Stomach (tissue), 9 donors: ENCODE measurements around the gene CDIPT. TPM values are rescaled to one million over a fixed set of nuclear protein-coding genes. Genes with fewer than 3 reads are reported as not detected.

ENCODE experiments used
- DNase-seq, 2 donors: peaks; one replicate each; pipeline versions ENCODE4 v3.0.0 to v3.0.0-alpha.2; 2013 to 2019
- H3K27ac ChIP-seq, 5 donors: fragments of 200-600 bp in 4 of 5; sonication (generic) in 4 of 5; one replicate each; pipeline ENCODE4 v1.5.1; 2013 to 2019; ENCODE audit warnings: mild to moderate bottlenecking in 1 of 5, moderate library complexity in 1 of 5
- H3K27me3 ChIP-seq, 3 donors: fragments of 200-600 bp; sonication (generic); one replicate each; pipeline ENCODE4 v1.5.1; 2017 to 2019; ENCODE audit warnings: mixed run types in 1 of 3
- H3K36me3 ChIP-seq, 4 donors: fragments of 200-600 bp; sonication (generic); 1 replicate in 3 of 4; 2 replicates in 1 of 4; pipeline ENCODE4 v1.5.1; 2016 to 2019
- H3K4me1 ChIP-seq, 4 donors: fragments of 200-600 bp; sonication (generic); one replicate each; pipeline ENCODE4 v1.5.1; 2016 to 2019
- H3K4me3 ChIP-seq, 4 donors: fragments of 200-600 bp; sonication (generic) in 3 of 4; one replicate each; pipeline ENCODE4 v1.5.1; 2016 to 2019; ENCODE audit warnings: mild to moderate bottlenecking in 1 of 4
- H3K9me3 ChIP-seq, 4 donors: fragments of 200-600 bp; sonication (generic); one replicate each; pipeline ENCODE4 v1.5.1; 2016 to 2019
- EP300 ChIP-seq: sonication (generic); formaldehyde crosslinking; IDR thresholded peaks from one replicate; pipeline ENCODE4 v1.6.1; 2017; ENCODE audit warnings: antibody characterized with exemption
- POLR2A ChIP-seq, 4 donors: fragments of 450-650 bp; IDR thresholded peaks; one replicate each; pipeline ENCODE4 v1.6.1; 2016; ENCODE audit warnings: antibody characterized with exemption in 4 of 4, control low read depth in 2 of 4, mild to moderate bottlenecking in 1 of 4, moderate library complexity in 1 of 4
- POLR2AphosphoS5 ChIP-seq, 3 donors: sonication (generic); formaldehyde crosslinking; IDR thresholded peaks; one replicate each; pipeline ENCODE4 v1.6.1; 2016; ENCODE audit warnings: antibody characterized with exemption in 3 of 3
- WGBS, 5 donors: extraction: QIAGEN DNeasy Blood & Tissue Kit in 3 of 5; methylation state at CpG; one replicate each; pipeline versions ENCODE4 v1.1.5 to v1.1.7; 2013 to 2018; 5-methylcytosine and 5-hydroxymethylcytosine counted together
- intact Hi-C: fragments of 100-400 bp; cut with DNase I; formaldehyde crosslinking; loops from one replicate; pipeline ENCODE4 v1.15.1; 2023; ENCODE audit warnings: low total_unique reads
- polyA plus RNA-seq, 3 donors: library from polyadenylated mRNA; stranded (reverse); fragments of 200-250 nt; gene quantifications; one replicate each; pipeline ENCODE4 v1.2.3, GENCODE V29; 2013
- total RNA-seq, 5 donors: library from RNA; depleted of rRNA; stranded (reverse); fragments of >200 nt; gene quantifications; one replicate each; pipeline versions ENCODE4 v1.1.0 to v1.2.3, GENCODE V29; 2014 to 2016
- TF ChIP-seq, protein P1 (sequence below), 7 experiments: fragments of 450-650 bp in 4 of 7; fragments of 200-600 bp in 3 of 7; sonication (generic) in 3 of 7; IDR thresholded peaks; one replicate each; pipeline ENCODE4 v1.5.1; 2016 to 2019; ENCODE audit warnings: antibody characterized with exemption in 7 of 7, control low read depth in 2 of 7, mild to moderate bottlenecking in 1 of 7
- donor health status: healthy with polysubstance abuse.
- donor health status: Bipolar disorder and iron deficiency.
- donor health status: healthy.

CDIPT gene
- total and polyA plus RNA-seq, 8 donors, result 2.3 to 91.5 (median 54.2) TPM

GRCh38 chr16:29883987-29884386 is 21.0 kb upstream of the CDIPT start:
- intact Hi-C loops, result no loop called here
- DNase-seq, result no peak
- Histone ChIP-seq H3K4me1 (no peaks in the 10 kb centered on the region), H3K36me3 (peaks cover 0 to 3% (median 0%) of the 10 kb centered on the region in 4 donors), H3K9me3 (no peaks in the 10 kb centered on the region), H3K27me3 (peaks cover 0 to 26% (median 0%) of the 10 kb centered on the region in 3 donors), H3K4me3 (no peak overlapping the region), H3K27ac (no peak overlapping the region)
- WGBS, 5 donors, result 57 to 93% (median 91%) methylated on average over 6 of the region's 6 CpGs
- TF ChIP-seq, protein P1, sequence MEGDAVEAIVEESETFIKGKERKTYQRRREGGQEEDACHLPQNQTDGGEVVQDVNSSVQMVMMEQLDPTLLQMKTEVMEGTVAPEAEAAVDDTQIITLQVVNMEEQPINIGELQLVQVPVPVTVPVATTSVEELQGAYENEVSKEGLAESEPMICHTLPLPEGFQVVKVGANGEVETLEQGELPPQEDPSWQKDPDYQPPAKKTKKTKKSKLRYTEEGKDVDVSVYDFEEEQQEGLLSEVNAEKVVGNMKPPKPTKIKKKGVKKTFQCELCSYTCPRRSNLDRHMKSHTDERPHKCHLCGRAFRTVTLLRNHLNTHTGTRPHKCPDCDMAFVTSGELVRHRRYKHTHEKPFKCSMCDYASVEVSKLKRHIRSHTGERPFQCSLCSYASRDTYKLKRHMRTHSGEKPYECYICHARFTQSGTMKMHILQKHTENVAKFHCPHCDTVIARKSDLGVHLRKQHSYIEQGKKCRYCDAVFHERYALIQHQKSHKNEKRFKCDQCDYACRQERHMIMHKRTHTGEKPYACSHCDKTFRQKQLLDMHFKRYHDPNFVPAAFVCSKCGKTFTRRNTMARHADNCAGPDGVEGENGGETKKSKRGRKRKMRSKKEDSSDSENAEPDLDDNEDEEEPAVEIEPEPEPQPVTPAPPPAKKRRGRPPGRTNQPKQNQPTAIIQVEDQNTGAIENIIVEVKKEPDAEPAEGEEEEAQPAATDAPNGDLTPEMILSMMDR (IDR thresholded peaks at IDR 0.05), result no peak
- TF ChIP-seq EP300 (no peak), POLR2A (IDR thresholded peaks at IDR 0.05) (no peak), POLR2AphosphoS5 (IDR thresholded peaks at IDR 0.05) (no peak)

- H3K27me3 ChIP-seq, result peaks cover 0 to 47% (median 19%) of the 10 kb centered on the region in 3 donors
- H3K4me3 ChIP-seq, result no peak overlapping the region
- peaks cover 0 to 13% (median 9%) of the 10 kb centered on the region in 4 donors for H3K4me1 ChIP-seq
- 88 to 98% (median 92%) methylated on average over 3 of the region's 3 CpGs for WGBS, 5 donors
- no peak for TF ChIP-seq EP300
- TF ChIP-seq, protein P1 (IDR thresholded peaks at IDR 0.05), result no peak
- TF ChIP-seq POLR2A (IDR thresholded peaks at IDR 0.05), result no peak
- no peak for TF ChIP-seq POLR2AphosphoS5 (IDR thresholded peaks at IDR 0.05)
- no peaks in the 10 kb centered on the region for H3K9me3 ChIP-seq
- intact Hi-C loops, result no loop called here
- peaks cover 0 to 3% (median 0%) of the 10 kb centered on the region in 4 donors for H3K36me3 ChIP-seq
- H3K27ac ChIP-seq, result no peak overlapping the region
- DNase-seq, result no peak
These were observed 18.0 kb upstream of the CDIPT start for GRCh38 chr16:29881050-29881449.

GRCh38 chr16:29878172-29878571 is 15.1 kb upstream of the CDIPT start:
- intact Hi-C loops, result no loop called here
- H3K36me3 ChIP-seq, result peaks cover 0 to 3% (median 0%) of the 10 kb centered on the region in 4 donors
- no peak overlapping the region for H3K27ac ChIP-seq
- peaks cover 0 to 60% (median 19%) of the 10 kb centered on the region in 3 donors for H3K27me3 ChIP-seq
- no peak for DNase-seq
- peaks cover 0 to 13% (median 9%) of the 10 kb centered on the region in 4 donors for H3K4me1 ChIP-seq
- TF ChIP-seq POLR2AphosphoS5 (IDR thresholded peaks at IDR 0.05), result no peak
- no peak for TF ChIP-seq EP300
- TF ChIP-seq, protein P1 (IDR thresholded peaks at IDR 0.05), result no peak
- TF ChIP-seq POLR2A (IDR thresholded peaks at IDR 0.05), result no peak
- no peaks in the 10 kb centered on the region for H3K9me3 ChIP-seq
- no peak overlapping the region for H3K4me3 ChIP-seq
- WGBS, 5 donors, result 89 to 96% (median 93%) methylated on average over 14 of the region's 14 CpGs

- TF ChIP-seq, protein P1 (IDR thresholded peaks at IDR 0.05), result no peak
- TF ChIP-seq POLR2AphosphoS5 (IDR thresholded peaks at IDR 0.05) (no peak), EP300 (no peak), POLR2A (IDR thresholded peaks at IDR 0.05) (no peak)
- peak in 1 of 2 donors; percentile 44 for DNase-seq
- Histone ChIP-seq H3K4me3 (peak overlapping the region in 2 of 4 donors; percentile 32 to 37), H3K4me1 (peaks cover 0 to 13% (median 9%) of the 10 kb centered on the region in 4 donors), H3K27ac (no peak overlapping the region), H3K36me3 (peaks cover 0 to 3% (median 0%) of the 10 kb centered on the region in 4 donors), H3K27me3 (peaks cover 0 to 60% (median 19%) of the 10 kb centered on the region in 3 donors), H3K9me3 (no peaks in the 10 kb centered on the region)
- 23 to 51% (median 34%) methylated on average over 26 to 28 of the region's 28 CpGs for WGBS, 5 donors
- intact Hi-C loops, result no loop called here
These were observed 14.4 kb upstream of the CDIPT start for GRCh38 chr16:29877266-29877961.
